Stimulated activated CD4-positive, alpha-beta T cell treated with anti-CD3 and anti-CD28 coated beads, Interleukin-1b, Interleukin-23, amount 100 ng/mL, for 48 hours (primary cell): Measurements from ENCODE around the gene DGKE.

Source experiments
- DNase-seq: peaks from one replicate; pipeline ENCODE4 v3.0.0-alpha.2; 2020

Gene DGKE

GRCh38 chr17:56892333-56892732 is 58.4 kb downstream of the DGKE start:
- no peak for DNase-seq

GRCh38 chr17:56893503-56893902 is 59.6 kb downstream of the DGKE start:
- DNase-seq: no peak

- no peak for DNase-seq
Observed at GRCh38 chr17:56894859-56895455, 61.0 kb downstream of the DGKE start.

- DNase-seq: no peak
Observed at GRCh38 chr17:56896217-56896967, 62.4 kb downstream of the DGKE start.

GRCh38 chr17:56896968-56897359 is 63.0 kb downstream of the DGKE start:
- no peak for DNase-seq

- DNase-seq: no peak
Observed at GRCh38 chr17:56897646-56898424, 63.9 kb downstream of the DGKE start.

- DNase-seq: no peak
Observed at GRCh38 chr17:56898874-56899273, 64.9 kb downstream of the DGKE start.

GRCh38 chr17:56899403-56899802 is 65.5 kb downstream of the DGKE start:
- no peak for DNase-seq

- DNase-seq: no peak
Observed at GRCh38 chr17:56902348-56902747, 68.4 kb downstream of the DGKE start.

- no peak for DNase-seq
Observed at GRCh38 chr17:56903560-56903959, 69.6 kb downstream of the DGKE start.

- DNase-seq: peak; percentile 39
Observed at GRCh38 chr17:56908001-56908542, 74.1 kb downstream of the DGKE start.

- DNase-seq: no peak
Observed at GRCh38 chr17:56909742-56910508, 76.0 kb downstream of the DGKE start.

GRCh38 chr17:56910509-56911235 is 76.7 kb downstream of the DGKE start:
- no peak for DNase-seq

GRCh38 chr17:56912105-56912999 is 78.4 kb downstream of the DGKE start:
- no peak for DNase-seq

GRCh38 chr17:56913000-56913311 is 79.0 kb downstream of the DGKE start:
- no peak for DNase-seq

- DNase-seq: no peak
Observed at GRCh38 chr17:56913353-56913866, 79.5 kb downstream of the DGKE start.

- peak; percentile 89 for DNase-seq
Observed at GRCh38 chr17:56913867-56914580, 80.1 kb downstream of the DGKE start, which contains the start of gene TRIM25. TSS of gene TRIM25 (minus strand) at chr17:56914049. CDS start at chr17:56913988, 61 bp downstream.

- DNase-seq: no peak
Observed at GRCh38 chr17:56914581-56915273, 80.8 kb downstream of the DGKE start.

- DNase-seq: no peak
Observed at GRCh38 chr17:56917559-56918296, 83.8 kb downstream of the DGKE start.
